Suprapubic skin (tissue), 4 donors: ENCODE measurements around the gene EMP2.

ENCODE experiments used
- CTCF ChIP-seq, 2 donors: fragments of 200-600 bp in 1 of 2; fragments of 450-650 bp in 1 of 2; sonication (generic) in 1 of 2; IDR thresholded peaks; one replicate each; pipeline ENCODE4 v1.5.1; 2016 to 2019; ENCODE audit warnings: antibody characterized with exemption in 2 of 2, mild to moderate bottlenecking in 1 of 2, moderate library complexity in 1 of 2
- EP300 ChIP-seq: sonication (generic); formaldehyde crosslinking; IDR thresholded peaks from one replicate; pipeline ENCODE4 v1.6.1; 2017; ENCODE audit warnings: antibody characterized with exemption
- POLR2A ChIP-seq, 2 donors: fragments of 450-650 bp; IDR thresholded peaks; one replicate each; pipeline ENCODE4 v1.6.1; 2017; ENCODE audit warnings: antibody characterized with exemption in 2 of 2, mild to moderate bottlenecking in 2 of 2, moderate library complexity in 2 of 2
- POLR2AphosphoS5 ChIP-seq, 3 donors: sonication (generic); formaldehyde crosslinking; IDR thresholded peaks; one replicate each; pipeline ENCODE4 v1.6.1; 2017; ENCODE audit warnings: antibody characterized with exemption in 3 of 3

DNA sequence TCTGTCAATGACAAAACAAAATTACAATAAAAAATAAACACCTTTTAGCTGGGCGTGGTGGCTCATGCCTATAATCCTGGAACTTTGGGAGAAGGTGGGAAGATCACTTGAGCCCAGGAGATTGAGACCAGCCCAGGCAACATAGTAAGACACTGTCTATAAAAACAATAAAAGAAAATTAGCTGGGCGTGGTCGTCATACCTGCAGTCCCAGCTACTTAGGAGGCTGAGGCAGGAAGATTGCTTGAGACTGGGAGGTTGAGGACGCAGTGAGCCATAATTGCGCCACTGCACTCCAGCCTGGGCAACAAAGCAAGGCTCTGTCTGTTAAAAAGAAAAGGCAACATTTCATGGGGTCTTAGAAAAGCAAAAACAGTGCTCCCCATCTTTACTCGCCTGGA, 32.7 kb downstream of the EMP2 start:
- no peak for TF ChIP-seq CTCF (IDR thresholded peaks at IDR 0.05)
- no peak for TF ChIP-seq POLR2AphosphoS5 (IDR thresholded peaks at IDR 0.05)
- no peak for TF ChIP-seq POLR2A (IDR thresholded peaks at IDR 0.05)
- no peak for TF ChIP-seq EP300
